Omental fat pad (tissue), 4 donors: ENCODE measurements around the gene PRSS33. TPM values are rescaled to one million over a fixed set of nuclear protein-coding genes. Genes with fewer than 3 reads are reported as not detected.
A peak's percentile ranks its signal among the peaks of the same experiment; 100 is the strongest.

Experiments
- ATAC-seq: fragments of 150-250 bp; one replicate; pipeline ENCODE4 v1.9.1; 2016; ENCODE audit warnings: mild to moderate bottlenecking, moderate library complexity; ENCODE audit not compliant: low FRiP score
- DNase-seq: peaks from one replicate; pipeline ENCODE4 v3.0.0-alpha.2; 2019; ENCODE audit warnings: low spot score
- CTCF ChIP-seq, 3 donors: fragments of 450-650 bp; IDR thresholded peaks; one replicate each; pipeline ENCODE4 v1.5.1; 2016 to 2017; ENCODE audit warnings: antibody characterized with exemption in 3 of 3, mild to moderate bottlenecking in 3 of 3, moderate library complexity in 2 of 3
- total RNA-seq, 4 donors: library from RNA; depleted of rRNA; stranded (reverse); fragments of >200 nt; gene quantifications; one replicate each; pipeline ENCODE4 v1.1.0, GENCODE V29; 2016

Gene PRSS33
- total RNA-seq = not detected

GRCh38 chr16:2787406-2787805 lies at the start of gene PRSS33:
TSS of gene PRSS33 (minus strand) at chr16:2787560. CDS start at chr16:2786547, 1,013 bp downstream.
- ATAC-seq (no peak), DNase-seq (peak; percentile 20)
- TF ChIP-seq CTCF (IDR thresholded peaks at IDR 0.05) = no peak

- DNase-seq (no peak), ATAC-seq (no peak)
- TF ChIP-seq CTCF (IDR thresholded peaks at IDR 0.05) = no peak
Observed at GRCh38 chr16:2836646-2837508, 49.5 kb upstream of the PRSS33 start.

GRCh38 chr16:2835638-2836493 lies 48.5 kb upstream of the PRSS33 start:
- TF ChIP-seq CTCF (IDR thresholded peaks at IDR 0.05) = no peak
- no peak for DNase-seq
- peak; percentile 82 for ATAC-seq

DNA sequence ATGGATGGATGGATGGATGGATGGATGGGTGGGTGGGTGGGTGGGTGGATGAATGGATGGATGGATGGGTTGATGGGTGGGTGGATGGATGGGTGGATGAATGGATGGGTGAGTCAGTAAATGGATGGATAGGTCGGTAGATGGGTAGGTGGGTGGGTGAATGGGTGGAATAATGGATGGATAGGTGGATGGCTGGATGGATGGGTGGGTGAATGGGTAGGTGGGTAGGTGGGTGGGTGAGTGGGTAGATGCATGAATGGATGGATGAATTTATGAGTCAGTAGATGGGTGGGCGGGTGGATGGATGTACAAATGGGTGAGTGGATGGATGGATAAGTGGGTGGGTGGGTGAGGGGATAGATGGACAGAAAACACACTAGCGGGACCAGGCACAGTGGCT lies 47.6 kb upstream of the PRSS33 start:
- DNase-seq (no peak), ATAC-seq (no peak)
- no peak for TF ChIP-seq CTCF (IDR thresholded peaks at IDR 0.05)

GRCh38 chr16:2833776-2834175 lies 46.4 kb upstream of the PRSS33 start:
- ATAC-seq = no peak
- no peak for TF ChIP-seq CTCF (IDR thresholded peaks at IDR 0.05)

DNA sequence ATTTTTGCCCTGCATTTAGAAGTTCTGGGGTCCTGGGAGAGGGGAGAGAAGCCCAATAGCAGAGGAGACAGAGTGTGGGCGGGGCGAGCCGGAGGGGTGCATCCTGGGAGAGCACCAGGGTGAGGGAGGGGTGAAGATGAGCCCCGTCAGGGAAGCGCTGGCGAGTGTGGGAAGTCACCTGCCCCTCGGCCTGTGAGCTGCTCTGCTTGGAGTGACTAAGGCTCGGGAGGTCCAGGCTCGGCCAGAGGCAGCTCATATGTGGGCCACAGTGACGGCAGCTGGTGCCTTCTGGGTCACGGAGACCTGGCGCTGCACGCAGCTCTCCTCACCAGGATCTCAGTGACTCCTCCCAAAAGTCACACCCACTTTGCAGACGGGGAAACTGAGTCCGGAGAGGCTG lies 43.8 kb upstream of the PRSS33 start:
- DNase-seq (no peak), ATAC-seq (no peak)
- no peak for TF ChIP-seq CTCF (IDR thresholded peaks at IDR 0.05)

More at GRCh38 chr16:2833776-2834175, 46.4 kb upstream of the PRSS33 start:
- no peak for DNase-seq
